MM.1S (cell line): Measurements from ENCODE around the gene VTN.

Experiments
- EZH2 ChIP-seq: fragments of 300-600 bp; sonication (generic); optimal IDR thresholded peaks from 2 replicates; pipeline ENCODE3; 2017; ENCODE audit warnings: low read depth, mild to moderate bottlenecking, antibody characterized with exemption, low read length, mixed read lengths
- TF ChIP-seq, protein P1 (sequence below): fragments of 300-600 bp; sonication (generic); IDR thresholded peaks from 2 replicates; pipeline ENCODE4 v1.5.1; 2016; ENCODE audit warnings: antibody characterized with exemption, low read length, mixed read lengths

DNA sequence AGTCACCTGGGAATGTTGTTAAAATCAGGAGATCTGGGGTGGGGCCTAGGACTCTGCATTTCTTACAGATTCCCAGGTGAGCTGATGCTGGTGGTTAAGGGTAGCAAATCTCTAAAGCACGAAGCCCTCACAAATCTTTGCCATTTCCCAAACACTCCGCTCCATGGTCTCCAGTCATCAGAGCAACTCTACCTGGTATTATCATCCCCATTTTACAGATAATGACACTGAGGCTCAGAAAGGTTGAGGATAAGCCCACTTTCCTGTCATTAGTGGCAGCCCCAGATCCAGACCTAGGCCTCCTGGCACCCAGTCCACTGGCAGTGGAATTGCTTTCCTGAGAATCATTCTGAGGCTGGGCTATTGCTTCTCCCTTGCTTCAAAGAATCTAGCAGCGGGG, 27.2 kb upstream of the VTN start:
- TF ChIP-seq, protein P1, sequence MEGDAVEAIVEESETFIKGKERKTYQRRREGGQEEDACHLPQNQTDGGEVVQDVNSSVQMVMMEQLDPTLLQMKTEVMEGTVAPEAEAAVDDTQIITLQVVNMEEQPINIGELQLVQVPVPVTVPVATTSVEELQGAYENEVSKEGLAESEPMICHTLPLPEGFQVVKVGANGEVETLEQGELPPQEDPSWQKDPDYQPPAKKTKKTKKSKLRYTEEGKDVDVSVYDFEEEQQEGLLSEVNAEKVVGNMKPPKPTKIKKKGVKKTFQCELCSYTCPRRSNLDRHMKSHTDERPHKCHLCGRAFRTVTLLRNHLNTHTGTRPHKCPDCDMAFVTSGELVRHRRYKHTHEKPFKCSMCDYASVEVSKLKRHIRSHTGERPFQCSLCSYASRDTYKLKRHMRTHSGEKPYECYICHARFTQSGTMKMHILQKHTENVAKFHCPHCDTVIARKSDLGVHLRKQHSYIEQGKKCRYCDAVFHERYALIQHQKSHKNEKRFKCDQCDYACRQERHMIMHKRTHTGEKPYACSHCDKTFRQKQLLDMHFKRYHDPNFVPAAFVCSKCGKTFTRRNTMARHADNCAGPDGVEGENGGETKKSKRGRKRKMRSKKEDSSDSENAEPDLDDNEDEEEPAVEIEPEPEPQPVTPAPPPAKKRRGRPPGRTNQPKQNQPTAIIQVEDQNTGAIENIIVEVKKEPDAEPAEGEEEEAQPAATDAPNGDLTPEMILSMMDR: no peak
- TF ChIP-seq EZH2: no peak
